ENCODE data around the gene ZNF778.

- TF ChIP-seq SIN3A (IDR thresholded peaks at IDR 0.05; ENCODE audit: borderline replicate concordance, insufficient read depth, low read length): no peak
- no peak for TF ChIP-seq POLR2AphosphoS5 (IDR thresholded peaks at IDR 0.05; ENCODE audit: low read depth, low read length)
- no peak for TF ChIP-seq TAF1 (IDR thresholded peaks at IDR 0.05; ENCODE audit: borderline replicate concordance, insufficient read depth, low read length)
- TF ChIP-seq REST (IDR thresholded peaks at IDR 0.05; ENCODE audit: insufficient read depth in 1 of 2, low read depth in 2 of 2, low read length in 2 of 2): no peak
Measured at GRCh38 chr16:89176147-89176690, 41.3 kb upstream of the ZNF778 start.
